Esophagus muscularis mucosa (tissue), 4 donors: Measurements from ENCODE around the gene CHRFAM7A. TPM values are rescaled to one million over a fixed set of nuclear protein-coding genes. Genes with fewer than 3 reads are reported as not detected.
"Not testable (repeated sequence)": the region's sequence is repeated elsewhere in the genome, so short reads cannot be mapped to it uniquely, and the experiment has no call there.

Source experiments
- DNase-seq: peaks from one replicate; pipeline ENCODE4 v3.0.0-alpha.2; 2017; ENCODE audit errors: extremely low spot score
- H3K27ac ChIP-seq, 4 donors: fragments of 200-600 bp; sonication (generic); replicated peaks in 1 of 4; 1 replicate in 3 of 4; 2 replicates in 1 of 4; pipeline ENCODE4 v1.5.1; 2016 to 2019; ENCODE audit warnings: mild to moderate bottlenecking in 1 of 4
- H3K27me3 ChIP-seq, 4 donors: fragments of 200-600 bp; sonication (generic); one replicate each; pipeline versions ENCODE4 v1.5.1 to v1.6.0; 2016 to 2019
- H3K36me3 ChIP-seq, 4 donors: fragments of 200-600 bp; sonication (generic); one replicate each; pipeline ENCODE4 v1.5.1; 2016 to 2019
- H3K4me1 ChIP-seq, 4 donors: fragments of 200-600 bp; sonication (generic); one replicate each; pipeline ENCODE4 v1.5.1; 2016 to 2019
- H3K4me3 ChIP-seq, 4 donors: fragments of 200-600 bp; sonication (generic); 1 replicate in 2 of 4; 2 replicates in 2 of 4; pipeline ENCODE4 v1.5.1; 2016 to 2019; ENCODE audit warnings: mild to moderate bottlenecking in 4 of 4, moderate library complexity in 1 of 4
- H3K9me3 ChIP-seq, 4 donors: fragments of 200-600 bp; sonication (generic); 1 replicate in 3 of 4; 2 replicates in 1 of 4; pipeline ENCODE4 v1.5.1; 2016 to 2019
- WGBS: methylation state at CpG from one replicate; pipeline ENCODE4 v1.1.5; 2018; 5-methylcytosine and 5-hydroxymethylcytosine counted together
- intact Hi-C: fragments of 100-400 bp; cut with DNase I; formaldehyde crosslinking; loops from one replicate; pipeline ENCODE4 v1.15.1; 2023
- total RNA-seq, 4 donors: library from RNA; depleted of rRNA; stranded (reverse); fragments of >200 nt; gene quantifications; one replicate each; pipeline versions ENCODE4 v1.1.0 to v1.2.1, GENCODE V29; 2016
- TF ChIP-seq, protein P1 (sequence below), 3 experiments: fragments of 200-600 bp in 2 of 3; fragments of 450-650 bp in 1 of 3; sonication (generic) in 2 of 3; IDR thresholded peaks; one replicate each; pipeline ENCODE4 v1.5.1; 2017 to 2019; ENCODE audit warnings: antibody characterized with exemption in 3 of 3, mild to moderate bottlenecking in 2 of 3, moderate library complexity in 1 of 3

The CHRFAM7A gene
- total RNA-seq = under 1 TPM; 0.17 to 0.83 (median 0.64) TPM

DNA sequence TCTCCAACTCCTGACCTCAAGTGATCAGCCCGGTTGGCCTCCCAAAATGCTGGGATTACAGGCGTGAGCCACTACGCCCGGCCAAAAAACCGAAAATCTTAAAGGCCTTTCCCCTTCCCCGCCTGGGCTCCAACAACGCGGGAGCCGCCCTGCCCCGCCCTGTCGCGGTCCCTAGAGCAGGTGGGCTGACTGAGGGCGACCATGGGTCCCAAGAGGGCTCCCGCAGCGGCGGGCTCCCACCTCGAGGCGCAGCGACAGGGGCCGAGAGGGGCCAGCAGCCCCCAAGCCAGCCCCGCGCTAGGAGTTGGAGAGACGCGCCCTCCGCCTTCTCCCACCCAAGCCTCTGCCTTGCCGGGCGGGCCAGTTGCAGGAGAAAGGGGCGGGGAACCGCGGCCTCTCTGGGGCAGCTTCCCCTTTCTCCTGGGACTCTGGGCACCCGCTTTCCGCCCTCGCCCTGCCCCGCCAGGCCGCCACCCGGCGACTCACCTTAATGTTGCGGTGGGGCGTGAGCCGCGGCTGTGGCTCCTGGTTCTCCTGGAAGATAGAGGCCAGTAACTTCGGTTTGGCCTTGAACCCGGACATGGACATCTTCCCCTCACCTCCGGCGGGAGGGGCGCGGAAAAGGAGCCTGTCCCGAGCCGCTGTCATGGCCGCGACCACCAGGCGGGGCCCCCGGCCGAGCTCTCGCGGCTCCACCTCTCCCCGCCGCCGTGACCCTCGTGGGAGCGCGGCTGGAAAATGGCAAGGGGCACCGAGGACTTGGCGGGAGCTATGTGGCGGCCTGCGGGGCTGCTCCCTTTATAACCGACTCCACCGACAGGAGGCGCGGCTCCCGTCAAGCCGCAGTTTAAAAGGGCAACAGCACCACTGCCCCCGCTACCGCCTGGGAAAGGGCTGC is at the start of gene CHRFAM7A:
Gene CHRFAM7A, minus strand, starts transcription at position 775 of the 898 bp plus-strand sequence. CDS start 10,189 bp downstream, outside the sequence.
- DNase-seq, H3K27ac ChIP-seq, H3K4me1 ChIP-seq, H3K9me3 ChIP-seq, H3K27me3 ChIP-seq, intact Hi-C loops, H3K36me3 ChIP-seq, H3K4me3 ChIP-seq: not testable (repeated sequence)
- WGBS = no CpG with 5 or more reads among the region's 74 CpGs

DNA sequence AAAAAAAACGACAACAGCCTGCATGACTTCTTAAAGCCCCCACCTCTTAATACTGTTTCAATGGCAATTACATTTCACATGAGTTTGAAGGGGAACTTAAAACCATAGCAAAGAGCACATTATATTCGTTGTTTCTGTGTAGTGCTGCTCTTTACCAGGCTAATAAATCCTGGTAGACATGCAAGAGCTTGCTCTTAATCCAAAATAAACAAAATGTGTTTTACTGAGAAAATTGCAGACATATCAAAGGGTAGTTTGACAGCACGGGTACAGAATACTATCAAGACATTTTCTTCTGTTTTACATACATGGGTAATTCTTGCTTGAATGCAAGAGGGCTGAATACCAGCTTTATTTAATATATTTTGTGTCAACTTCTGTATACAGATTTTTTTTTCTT is 45.0 kb upstream of the CHRFAM7A start:
- H3K36me3 ChIP-seq, H3K27me3 ChIP-seq, DNase-seq, H3K4me3 ChIP-seq, H3K4me1 ChIP-seq, H3K27ac ChIP-seq, intact Hi-C loops, H3K9me3 ChIP-seq: not testable (repeated sequence)
- WGBS = no CpG with 5 or more reads among the region's 3 CpGs

DNA sequence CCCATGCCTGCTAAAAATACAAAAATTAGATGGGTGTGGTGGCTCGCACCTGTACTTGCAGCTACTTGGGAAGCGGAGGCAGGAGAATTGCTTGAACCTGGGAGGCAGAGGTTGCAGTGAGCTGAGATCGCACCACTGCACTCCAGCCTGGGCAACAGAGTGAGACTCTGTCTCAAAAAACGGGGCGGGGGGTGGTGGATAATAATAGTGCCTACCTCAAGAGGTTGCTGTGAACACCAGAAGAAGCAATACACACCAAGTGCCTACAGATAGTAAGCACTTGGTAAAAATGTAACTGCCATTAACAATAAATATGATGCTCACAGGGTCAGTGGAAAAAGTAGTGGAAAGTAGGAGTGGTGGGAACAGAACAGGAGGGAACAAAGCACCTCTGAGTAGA is 42.5 kb upstream of the CHRFAM7A start:
- 99% methylated on average over 4 of the region's 5 CpGs for WGBS
- H3K27me3 ChIP-seq, H3K4me3 ChIP-seq, H3K4me1 ChIP-seq, H3K9me3 ChIP-seq, DNase-seq, H3K36me3 ChIP-seq, H3K27ac ChIP-seq, intact Hi-C loops: not testable (repeated sequence)

DNA sequence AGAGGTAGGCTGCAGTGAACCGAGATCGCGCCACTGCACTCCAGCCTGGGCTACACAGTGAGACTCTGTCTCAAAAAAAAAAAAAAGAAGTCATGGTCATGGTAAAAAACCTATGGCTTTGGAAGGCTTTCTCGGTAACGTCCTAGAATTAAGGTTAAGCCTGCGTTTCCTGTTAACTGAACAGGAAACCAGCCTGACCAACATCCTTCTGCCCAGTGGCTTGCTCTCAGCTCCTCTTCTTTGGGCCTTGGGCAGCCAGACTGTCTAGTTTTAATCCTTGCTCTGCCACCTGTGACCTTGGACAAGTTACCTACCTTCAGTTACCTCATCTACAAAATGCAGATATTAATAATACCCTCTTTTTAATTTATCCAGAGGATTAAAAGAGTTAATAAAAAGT is 27.4 kb upstream of the CHRFAM7A start:
- DNase-seq, H3K4me1 ChIP-seq, H3K27me3 ChIP-seq, H3K36me3 ChIP-seq, intact Hi-C loops, H3K4me3 ChIP-seq, H3K27ac ChIP-seq, H3K9me3 ChIP-seq: not testable (repeated sequence)
- 84% methylated on average over 6 of the region's 6 CpGs for WGBS

DNA sequence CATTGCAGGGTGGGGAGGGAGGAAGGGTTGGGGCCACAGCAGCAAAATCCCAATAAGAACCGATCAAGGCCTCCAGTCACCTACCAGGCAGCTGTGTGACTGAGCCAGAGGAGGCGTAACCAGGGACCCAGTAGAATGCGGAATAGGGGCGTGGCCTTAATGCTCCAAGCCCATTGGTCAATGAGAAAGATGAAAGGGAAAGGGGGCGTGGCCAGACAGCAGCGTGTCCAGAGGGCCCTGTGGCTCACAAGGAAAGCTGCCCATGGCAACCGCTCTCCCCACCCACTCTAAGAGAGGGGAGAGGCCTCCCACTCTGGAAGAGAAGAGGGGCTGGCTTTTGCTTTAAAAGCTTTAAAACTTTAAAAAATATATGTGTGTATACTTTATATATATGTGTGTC is 20.8 kb upstream of the CHRFAM7A start, which contains the start of gene GOLGA8R:
Gene GOLGA8R, minus strand, starts transcription at position 101 of the 400 bp plus-strand sequence. Its CDS starts 98 bp downstream, at position 3.
- no CpG with 5 or more reads among the region's 7 CpGs for WGBS
- intact Hi-C loops, H3K36me3 ChIP-seq, DNase-seq, H3K27ac ChIP-seq, H3K27me3 ChIP-seq, H3K4me1 ChIP-seq, H3K9me3 ChIP-seq, H3K4me3 ChIP-seq: not testable (repeated sequence)

DNA sequence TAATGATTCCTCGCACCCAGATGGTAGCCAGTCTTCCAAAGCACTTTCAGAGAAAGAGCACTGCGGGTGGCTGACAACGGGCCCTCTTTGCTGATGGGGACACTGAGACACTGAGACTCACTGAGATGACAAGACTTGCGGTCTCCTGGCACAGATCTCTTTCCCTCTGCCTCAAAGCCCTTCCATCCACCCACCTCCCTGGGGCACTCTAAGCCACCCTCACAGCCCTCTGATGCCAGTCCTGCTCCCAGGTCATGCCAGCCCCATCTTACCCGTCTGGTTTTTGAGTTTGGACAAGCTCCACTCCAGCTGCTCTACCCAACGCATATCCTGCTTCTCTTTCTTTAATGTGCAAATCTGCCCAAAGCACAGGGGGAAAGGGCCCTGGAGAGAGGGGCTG is 14.3 kb upstream of the CHRFAM7A start:
- H3K27me3 ChIP-seq, H3K4me1 ChIP-seq, DNase-seq, H3K27ac ChIP-seq, H3K9me3 ChIP-seq, H3K36me3 ChIP-seq, intact Hi-C loops, H3K4me3 ChIP-seq: not testable (repeated sequence)
- WGBS = 88% methylated on average over 5 of the region's 6 CpGs

- DNase-seq, intact Hi-C loops, H3K36me3 ChIP-seq, H3K9me3 ChIP-seq, H3K27ac ChIP-seq, H3K27me3 ChIP-seq, H3K4me1 ChIP-seq, H3K4me3 ChIP-seq: not testable (repeated sequence)
- WGBS = no CpG with 5 or more reads among the region's 6 CpGs
- TF ChIP-seq, protein P1, sequence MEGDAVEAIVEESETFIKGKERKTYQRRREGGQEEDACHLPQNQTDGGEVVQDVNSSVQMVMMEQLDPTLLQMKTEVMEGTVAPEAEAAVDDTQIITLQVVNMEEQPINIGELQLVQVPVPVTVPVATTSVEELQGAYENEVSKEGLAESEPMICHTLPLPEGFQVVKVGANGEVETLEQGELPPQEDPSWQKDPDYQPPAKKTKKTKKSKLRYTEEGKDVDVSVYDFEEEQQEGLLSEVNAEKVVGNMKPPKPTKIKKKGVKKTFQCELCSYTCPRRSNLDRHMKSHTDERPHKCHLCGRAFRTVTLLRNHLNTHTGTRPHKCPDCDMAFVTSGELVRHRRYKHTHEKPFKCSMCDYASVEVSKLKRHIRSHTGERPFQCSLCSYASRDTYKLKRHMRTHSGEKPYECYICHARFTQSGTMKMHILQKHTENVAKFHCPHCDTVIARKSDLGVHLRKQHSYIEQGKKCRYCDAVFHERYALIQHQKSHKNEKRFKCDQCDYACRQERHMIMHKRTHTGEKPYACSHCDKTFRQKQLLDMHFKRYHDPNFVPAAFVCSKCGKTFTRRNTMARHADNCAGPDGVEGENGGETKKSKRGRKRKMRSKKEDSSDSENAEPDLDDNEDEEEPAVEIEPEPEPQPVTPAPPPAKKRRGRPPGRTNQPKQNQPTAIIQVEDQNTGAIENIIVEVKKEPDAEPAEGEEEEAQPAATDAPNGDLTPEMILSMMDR (IDR thresholded peaks at IDR 0.05) = peak; percentile 16 to 33 (median 18)
These were observed 5.6 kb upstream of the CHRFAM7A start for GRCh38 chr15:30398988-30399387.

DNA sequence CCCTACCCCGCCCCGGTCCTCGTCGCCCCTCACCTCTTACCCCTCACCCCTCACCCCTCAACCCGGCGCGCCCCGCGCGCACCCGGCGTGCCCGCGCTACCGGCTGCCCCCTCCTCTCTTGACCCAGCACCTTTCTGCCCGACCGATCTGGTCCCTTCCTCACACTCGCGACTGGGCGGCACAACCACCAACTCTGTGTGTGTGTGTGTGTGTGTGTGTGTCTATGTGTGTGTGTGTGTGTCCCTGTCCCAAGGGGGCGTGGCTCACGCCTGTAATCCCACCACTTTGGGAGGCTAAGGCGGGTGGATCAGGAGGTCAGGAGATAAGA is 288 bp upstream of the CHRFAM7A start:
- H3K4me1 ChIP-seq, H3K27me3 ChIP-seq, H3K36me3 ChIP-seq, H3K27ac ChIP-seq, intact Hi-C loops, H3K4me3 ChIP-seq, H3K9me3 ChIP-seq, DNase-seq: not testable (repeated sequence)
- WGBS = no CpG with 5 or more reads among the region's 23 CpGs

DNA sequence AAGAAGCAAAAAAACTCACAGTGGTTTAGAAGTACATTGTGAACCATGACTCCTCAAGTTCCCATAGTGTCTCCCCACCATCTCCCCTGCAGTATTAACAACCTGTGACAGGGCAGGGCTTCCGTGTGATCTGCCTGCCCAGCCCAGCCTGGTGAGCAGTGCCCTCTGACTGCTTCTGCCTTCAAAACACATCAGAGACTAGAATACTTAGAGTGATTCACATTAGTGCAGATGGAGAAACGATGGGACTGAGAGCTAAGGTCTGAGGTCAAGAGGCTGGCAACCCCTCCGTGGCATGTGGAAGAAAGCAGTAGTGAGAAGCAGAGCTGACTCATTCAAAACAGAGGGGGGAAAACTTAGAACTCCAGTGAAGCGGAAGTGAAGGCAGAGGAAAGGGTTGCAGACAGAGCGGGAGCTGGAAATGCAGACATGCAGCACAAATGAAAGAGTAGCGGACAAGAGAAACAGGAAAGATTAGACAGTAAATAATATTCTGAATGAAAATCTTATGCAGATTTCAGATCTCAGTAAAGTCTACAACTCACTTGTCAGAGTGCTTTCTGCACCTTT is 6.9 kb downstream of the CHRFAM7A start:
- H3K27me3 ChIP-seq, DNase-seq, H3K27ac ChIP-seq, H3K36me3 ChIP-seq, H3K4me3 ChIP-seq, intact Hi-C loops, H3K9me3 ChIP-seq, H3K4me1 ChIP-seq: not testable (repeated sequence)
- no CpG with 5 or more reads among the region's 6 CpGs for WGBS

- H3K36me3 ChIP-seq, H3K27me3 ChIP-seq, H3K9me3 ChIP-seq, H3K27ac ChIP-seq, intact Hi-C loops, H3K4me3 ChIP-seq, H3K4me1 ChIP-seq, DNase-seq: not testable (repeated sequence)
- WGBS = no CpG with 5 or more reads among the region's 5 CpGs
These were observed 16.3 kb downstream of the CHRFAM7A start for GRCh38 chr15:30377082-30377413.

- DNase-seq, H3K27ac ChIP-seq, intact Hi-C loops, H3K27me3 ChIP-seq, H3K36me3 ChIP-seq, H3K4me1 ChIP-seq, H3K4me3 ChIP-seq, H3K9me3 ChIP-seq: not testable (repeated sequence)
- WGBS = no CpG with 5 or more reads among the region's 17 CpGs
These were observed 16.8 kb downstream of the CHRFAM7A start for GRCh38 chr15:30376375-30377081.
